HG03571 (cell line): Measurements from ENCODE around the gene MAPT.

ENCODE experiments used
- ATAC-seq: cut with Tn5 transposase; IDR thresholded peaks from one replicate; pipeline ENCODE4 v1.9.1; 2021; ENCODE audit not compliant: unreplicated experiment

MAPT gene

GRCh38 chr17:45986056-45986455, 91.7 kb downstream of the MAPT start:
- no peak for ATAC-seq

GRCh38 chr17:45987706-45988105, 93.4 kb downstream of the MAPT start:
- no peak for ATAC-seq

DNA sequence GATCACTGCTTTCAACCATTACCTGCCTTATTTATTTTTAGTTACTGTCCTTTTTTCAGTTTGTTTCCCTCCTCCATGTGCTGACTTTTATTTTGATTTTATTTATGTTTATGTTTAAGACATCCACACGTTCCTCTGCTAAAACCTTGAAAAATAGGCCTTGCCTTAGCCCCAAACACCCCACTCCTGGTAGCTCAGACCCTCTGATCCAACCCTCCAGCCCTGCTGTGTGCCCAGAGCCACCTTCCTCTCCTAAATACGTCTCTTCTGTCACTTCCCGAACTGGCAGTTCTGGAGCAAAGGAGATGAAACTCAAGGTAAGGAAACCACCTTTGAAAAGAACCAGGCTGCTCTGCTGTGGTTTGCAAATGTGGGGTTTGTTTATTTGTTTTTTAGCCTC, 95.4 kb downstream of the MAPT start:
- ATAC-seq: no peak

DNA sequence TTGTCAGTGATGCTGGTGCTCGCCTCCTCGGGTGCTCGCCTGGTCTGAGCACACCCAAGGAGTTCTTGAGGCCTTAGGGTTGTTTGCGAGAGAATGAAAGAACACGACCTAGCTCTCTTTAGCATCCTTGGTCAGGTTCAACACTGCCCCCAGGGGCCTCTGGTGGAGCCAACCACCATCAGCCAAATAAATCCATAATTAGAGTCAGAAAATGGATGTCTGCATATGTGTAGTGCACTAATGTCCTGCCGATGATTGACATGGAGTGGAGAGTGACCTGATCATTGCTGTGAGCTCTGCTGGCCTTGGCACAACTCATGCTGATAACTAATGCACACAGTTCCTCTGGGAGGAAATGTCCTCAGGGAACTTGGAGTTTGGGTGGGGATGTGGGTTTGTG, 96.5 kb downstream of the MAPT start:
- no peak for ATAC-seq

- no peak for ATAC-seq
Measured at GRCh38 chr17:45991341-45991740, 97.0 kb downstream of the MAPT start.

GRCh38 chr17:45992175-45992574, 97.8 kb downstream of the MAPT start:
- ATAC-seq: no peak

DNA sequence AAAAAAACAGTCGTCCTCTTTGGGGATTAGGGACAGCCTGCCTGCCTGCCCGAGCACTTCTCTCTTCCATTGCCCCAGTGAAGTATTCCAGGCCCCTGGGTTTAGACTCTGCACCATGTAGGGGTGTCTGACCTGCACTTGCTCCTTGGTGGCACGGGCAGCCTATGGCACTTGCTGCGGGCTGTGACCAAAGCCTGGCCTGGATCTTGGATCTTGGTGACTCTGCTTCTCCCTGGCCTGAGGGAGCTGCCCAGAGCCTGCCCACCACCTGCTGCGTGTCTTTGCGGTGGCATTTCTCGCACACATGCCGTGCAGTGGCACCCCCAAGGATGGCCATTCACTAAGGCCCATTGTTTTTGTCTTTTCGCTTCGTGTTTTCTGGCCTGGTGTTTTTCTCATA, 98.5 kb downstream of the MAPT start:
- no peak for ATAC-seq

- ATAC-seq: no peak
Measured at GRCh38 chr17:45993962-45994627, 99.7 kb downstream of the MAPT start.

- no peak for ATAC-seq
Measured at GRCh38 chr17:45994987-45995386, 100.6 kb downstream of the MAPT start.

DNA sequence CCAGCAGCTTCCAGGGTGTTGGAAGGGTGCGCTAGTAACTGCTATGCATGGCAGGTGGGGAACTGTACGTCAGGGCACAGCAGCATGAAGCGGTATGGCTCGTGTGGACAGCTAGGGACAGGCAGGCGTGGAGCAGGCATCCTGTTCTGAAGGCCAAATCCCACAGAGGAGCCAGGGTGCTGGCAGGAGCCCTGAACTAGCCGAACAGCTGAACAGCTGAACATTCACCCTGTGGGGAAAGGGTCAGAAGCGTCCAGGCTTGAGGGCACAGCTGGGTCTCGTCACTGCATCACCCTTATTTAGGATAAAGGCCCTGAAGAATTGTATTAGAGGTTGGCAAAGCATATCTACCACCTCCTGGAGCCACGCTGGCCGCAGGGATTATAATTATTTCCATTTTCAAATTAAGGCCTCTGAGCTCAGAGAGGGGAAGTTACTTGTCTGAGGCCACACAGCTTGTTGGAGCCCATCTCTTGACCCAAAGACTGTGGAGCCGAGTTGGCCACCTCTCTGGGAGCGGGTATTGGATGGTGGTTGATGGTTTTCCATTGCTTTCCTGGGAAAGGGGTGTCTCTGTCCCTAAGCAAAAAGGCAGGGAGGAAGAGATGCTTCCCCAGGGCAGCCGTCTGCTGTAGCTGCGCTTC, 101.4 kb downstream of the MAPT start:
- no peak for ATAC-seq

DNA sequence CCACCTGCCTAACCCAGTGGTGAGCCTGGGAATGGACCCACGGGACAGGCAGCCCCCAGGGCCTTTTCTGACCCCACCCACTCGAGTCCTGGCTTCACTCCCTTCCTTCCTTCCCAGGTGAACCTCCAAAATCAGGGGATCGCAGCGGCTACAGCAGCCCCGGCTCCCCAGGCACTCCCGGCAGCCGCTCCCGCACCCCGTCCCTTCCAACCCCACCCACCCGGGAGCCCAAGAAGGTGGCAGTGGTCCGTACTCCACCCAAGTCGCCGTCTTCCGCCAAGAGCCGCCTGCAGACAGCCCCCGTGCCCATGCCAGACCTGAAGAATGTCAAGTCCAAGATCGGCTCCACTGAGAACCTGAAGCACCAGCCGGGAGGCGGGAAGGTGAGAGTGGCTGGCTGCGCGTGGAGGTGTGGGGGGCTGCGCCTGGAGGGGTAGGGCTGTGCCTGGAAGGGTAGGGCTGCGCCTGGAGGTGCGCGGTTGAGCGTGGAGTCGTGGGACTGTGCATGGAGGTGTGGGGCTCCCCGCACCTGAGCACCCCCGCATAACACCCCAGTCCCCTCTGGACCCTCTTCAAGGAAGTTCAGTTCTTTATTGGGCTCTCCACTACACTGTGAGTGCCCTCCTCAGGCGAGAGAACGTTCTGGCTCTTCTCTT, 102.1 kb downstream of the MAPT start:
- ATAC-seq: no peak

GRCh38 chr17:45997166-45997565, 102.8 kb downstream of the MAPT start:
- ATAC-seq: no peak

DNA sequence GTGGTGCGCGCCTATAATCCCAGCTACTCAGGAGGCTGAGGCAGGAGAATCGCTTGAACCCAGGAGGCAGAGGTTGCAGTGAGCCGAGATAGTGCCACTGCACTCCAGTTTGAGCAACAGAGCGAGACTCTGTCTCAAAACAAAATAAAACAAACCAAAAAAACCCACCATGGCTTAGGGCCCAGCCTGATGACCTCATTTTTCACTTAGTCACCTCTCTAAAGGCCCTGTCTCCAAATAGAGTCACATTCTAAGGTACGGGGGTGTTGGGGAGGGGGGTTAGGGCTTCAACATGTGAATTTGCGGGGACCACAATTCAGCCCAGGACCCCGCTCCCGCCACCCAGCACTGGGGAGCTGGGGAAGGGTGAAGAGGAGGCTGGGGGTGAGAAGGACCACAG, 103.3 kb downstream of the MAPT start:
- no peak for ATAC-seq

GRCh38 chr17:45998987-45999899, 104.9 kb downstream of the MAPT start, which contains the start of gene STH:
Gene STH (plus strand): TSS chr17:45999250. CDS start chr17:45999280, 30 bp downstream.
- no peak for ATAC-seq

DNA sequence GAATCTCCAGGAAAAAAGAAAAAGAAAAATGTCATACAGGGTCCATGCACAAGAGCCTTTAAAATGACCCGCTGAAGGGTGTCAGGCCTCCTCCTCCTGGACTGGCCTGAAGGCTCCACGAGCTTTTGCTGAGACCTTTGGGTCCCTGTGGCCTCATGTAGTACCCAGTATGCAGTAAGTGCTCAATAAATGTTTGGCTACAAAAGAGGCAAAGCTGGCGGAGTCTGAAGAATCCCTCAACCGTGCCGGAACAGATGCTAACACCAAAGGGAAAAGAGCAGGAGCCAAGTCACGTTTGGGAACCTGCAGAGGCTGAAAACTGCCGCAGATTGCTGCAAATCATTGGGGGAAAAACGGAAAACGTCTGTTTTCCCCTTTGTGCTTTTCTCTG, 105.5 kb downstream of the MAPT start:
- ATAC-seq: no peak

DNA sequence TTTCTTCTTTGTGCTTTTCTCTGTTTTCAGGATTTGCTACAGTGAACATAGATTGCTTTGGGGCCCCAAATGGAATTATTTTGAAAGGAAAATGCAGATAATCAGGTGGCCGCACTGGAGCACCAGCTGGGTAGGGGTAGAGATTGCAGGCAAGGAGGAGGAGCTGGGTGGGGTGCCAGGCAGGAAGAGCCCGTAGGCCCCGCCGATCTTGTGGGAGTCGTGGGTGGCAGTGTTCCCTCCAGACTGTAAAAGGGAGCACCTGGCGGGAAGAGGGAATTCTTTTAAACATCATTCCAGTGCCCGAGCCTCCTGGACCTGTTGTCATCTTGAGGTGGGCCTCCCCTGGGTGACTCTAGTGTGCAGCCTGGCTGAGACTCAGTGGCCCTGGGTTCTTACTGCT, 105.9 kb downstream of the MAPT start:
- ATAC-seq: no peak

DNA sequence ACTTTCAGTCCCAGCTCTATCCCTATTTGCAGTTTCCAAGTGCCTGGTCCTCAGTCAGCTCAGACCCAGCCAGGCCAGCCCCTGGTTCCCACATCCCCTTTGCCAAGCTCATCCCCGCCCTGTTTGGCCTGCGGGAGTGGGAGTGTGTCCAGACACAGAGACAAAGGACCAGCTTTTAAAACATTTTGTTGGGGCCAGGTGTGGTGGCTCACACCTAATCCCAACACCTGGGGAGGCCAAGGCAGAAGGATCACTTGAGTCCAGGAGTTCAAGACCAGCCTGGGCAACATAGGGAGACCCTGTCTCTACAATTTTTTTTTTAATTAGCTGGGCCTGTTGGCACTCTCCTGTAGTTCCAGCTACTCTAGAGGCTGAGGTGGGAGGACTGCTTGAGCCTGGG, 106.4 kb downstream of the MAPT start:
- ATAC-seq: no peak

DNA sequence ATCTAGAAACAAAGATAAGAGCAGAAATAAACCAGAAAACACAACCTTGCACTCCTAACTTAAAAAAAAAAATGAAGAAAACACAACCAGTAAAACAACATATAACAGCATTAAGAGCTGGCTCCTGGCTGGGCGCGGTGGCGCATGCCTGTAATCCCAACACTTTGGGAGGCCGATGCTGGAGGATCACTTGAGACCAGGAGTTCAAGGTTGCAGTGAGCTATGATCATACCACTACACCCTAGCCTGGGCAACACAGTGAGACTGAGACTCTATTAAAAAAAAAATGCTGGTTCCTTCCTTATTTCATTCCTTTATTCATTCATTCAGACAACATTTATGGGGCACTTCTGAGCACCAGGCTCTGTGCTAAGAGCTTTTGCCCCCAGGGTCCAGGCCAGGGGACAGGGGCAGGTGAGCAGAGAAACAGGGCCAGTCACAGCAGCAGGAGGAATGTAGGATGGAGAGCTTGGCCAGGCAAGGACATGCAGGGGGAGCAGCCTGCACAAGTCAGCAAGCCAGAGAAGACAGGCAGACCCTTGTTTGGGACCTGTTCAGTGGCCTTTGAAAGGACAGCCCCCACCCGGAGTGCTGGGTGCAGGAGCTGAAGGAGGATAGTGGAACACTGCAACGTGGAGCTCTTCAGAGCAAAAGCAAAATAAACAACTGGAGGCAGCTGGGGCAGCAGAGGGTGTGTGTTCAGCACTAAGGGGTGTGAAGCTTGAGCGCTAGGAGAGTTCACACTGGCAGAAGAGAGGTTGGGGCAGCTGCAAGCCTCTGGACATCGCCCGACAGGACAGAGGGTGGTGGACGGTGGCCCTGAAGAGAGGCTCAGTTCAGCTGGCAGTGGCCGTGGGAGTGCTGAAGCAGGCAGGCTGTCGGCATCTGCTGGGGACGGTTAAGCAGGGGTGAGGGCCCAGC, 107.3 kb downstream of the MAPT start:
- no peak for ATAC-seq

- ATAC-seq: no peak
Measured at GRCh38 chr17:46002311-46002972, 108.1 kb downstream of the MAPT start.

DNA sequence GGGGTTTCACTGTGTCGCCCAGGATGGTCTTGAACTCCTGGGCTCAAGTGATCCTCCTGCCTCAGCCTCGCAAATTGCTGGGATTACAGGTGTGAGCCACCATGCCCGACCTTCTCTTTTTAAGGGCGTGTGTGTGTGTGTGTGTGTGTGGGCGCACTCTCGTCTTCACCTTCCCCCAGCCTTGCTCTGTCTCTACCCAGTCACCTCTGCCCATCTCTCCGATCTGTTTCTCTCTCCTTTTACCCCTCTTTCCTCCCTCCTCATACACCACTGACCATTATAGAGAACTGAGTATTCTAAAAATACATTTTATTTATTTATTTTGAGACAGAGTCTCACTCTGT, 108.6 kb downstream of the MAPT start:
- no peak for ATAC-seq
